GM12878 (cell line): ENCODE results near the gene PABPN1. TPM values are rescaled to one million over a fixed set of nuclear protein-coding genes. Genes with fewer than 3 reads are reported as not detected.
A peak's percentile ranks its signal among the peaks of the same experiment; 100 is the strongest.

Experiments
- EGR1 ChIP-seq, 2 experiments: IDR thresholded peaks; 1 replicate in 1 of 2; 2 replicates in 1 of 2; pipeline ENCODE4 v1.6.1; 2011 to 2012; ENCODE audit warnings: low read depth in 2 of 2, low read length in 2 of 2, borderline replicate concordance in 1 of 2, mild to moderate bottlenecking in 1 of 2, moderate library complexity in 1 of 2
- IKZF1 ChIP-seq: fragments of 450-650 bp; conservative IDR thresholded peaks from 2 replicates; pipeline ENCODE4 v1.6.1; 2017; ENCODE audit warnings: antibody characterized with exemption, mild to moderate bottlenecking
- KDM1A ChIP-seq: fragments of 200-600 bp; sonication (generic); IDR thresholded peaks from 2 replicates; pipeline ENCODE4 v1.6.1; 2016; ENCODE audit warnings: borderline replicate concordance
- MEF2B ChIP-seq: fragments of 450-650 bp; IDR thresholded peaks from 2 replicates; pipeline ENCODE4 v1.6.1; 2018; ENCODE audit warnings: mild to moderate bottlenecking, moderate library complexity; ENCODE audit not compliant: partially characterized antibody, poor library complexity, severe bottlenecking
- POLR2AphosphoS2 ChIP-seq: IDR thresholded peaks from 2 replicates; pipeline ENCODE4 v1.6.1; 2011; ENCODE audit warnings: low read depth, mild to moderate bottlenecking, low read length, improper control_type of control experiment, moderate library complexity
- RAD21 ChIP-seq: IDR thresholded peaks from 2 replicates; pipeline ENCODE4 v1.6.1; 2011; ENCODE audit warnings: mild to moderate bottlenecking, low read depth, low read length, moderate library complexity; ENCODE audit not compliant: insufficient read depth
- RFX5 ChIP-seq: IDR thresholded peaks from 2 replicates; pipeline ENCODE4 v1.6.1; 2011; ENCODE audit warnings: low read depth, low read length, improper control_type of control experiment
- TARDBP ChIP-seq: IDR thresholded peaks from 2 replicates; pipeline ENCODE4 v1.6.1; 2016; ENCODE audit warnings: borderline replicate concordance
- ZNF217 ChIP-seq: fragments of 450-650 bp; IDR thresholded peaks from 2 replicates; pipeline ENCODE4 v1.6.1; 2017; ENCODE audit warnings: antibody characterized with exemption, mild to moderate bottlenecking
- ZNF274 ChIP-seq: IDR thresholded peaks from one replicate; pipeline ENCODE4 v1.8.0; 2011; ENCODE audit not compliant: insufficient read length, insufficient read depth
- polyA plus RNA-seq, 11 experiments: library from polyadenylated mRNA; depleted of rRNA in 4 of 11; unstranded in 6 of 11; stranded (reverse) in 5 of 11; fragments of >200 nt; fragmentation: Nextera tagmentation in 4 of 11; fragmentation: Illumina TruSeq in 1 of 11; extraction: Ambion mirVana in 4 of 11; extraction: Trizol in 1 of 11; gene quantifications; 1 replicate in 1 of 11; 2 replicates in 10 of 11; pipeline versions ENCODE4 v1.2.1 to v1.2.3, GENCODE V29; 2011 to 2016; ENCODE audit warnings: inconsistent platforms in 2 of 11, missing spikeins in 2 of 11, low read depth in 1 of 11
- total RNA-seq, 4 experiments: library from RNA; depleted of rRNA in 3 of 4; stranded (reverse); fragments of >200 nt in 3 of 4; fragmentation: Illumina TruSeq in 1 of 4; extraction: Trizol in 1 of 4; gene quantifications; 2 replicates each; pipeline versions ENCODE4 v1.2.1 to v1.2.3, GENCODE V29; 2013 to 2021
- TF ChIP-seq, protein P1 (sequence below): fragments of 450-650 bp; IDR thresholded peaks from 2 replicates; pipeline ENCODE4 v1.6.1; 2017; ENCODE audit warnings: mild to moderate bottlenecking, low read depth, inconsistent platforms; ENCODE audit not compliant: poor library complexity, severe bottlenecking

The PABPN1 gene
- total and polyA plus RNA-seq, 10 of the 15 experiments (the other 5 are each of a cell fraction or from before 2014, with no cell fraction given) = 31.3 to 248 (median 103) TPM

DNA sequence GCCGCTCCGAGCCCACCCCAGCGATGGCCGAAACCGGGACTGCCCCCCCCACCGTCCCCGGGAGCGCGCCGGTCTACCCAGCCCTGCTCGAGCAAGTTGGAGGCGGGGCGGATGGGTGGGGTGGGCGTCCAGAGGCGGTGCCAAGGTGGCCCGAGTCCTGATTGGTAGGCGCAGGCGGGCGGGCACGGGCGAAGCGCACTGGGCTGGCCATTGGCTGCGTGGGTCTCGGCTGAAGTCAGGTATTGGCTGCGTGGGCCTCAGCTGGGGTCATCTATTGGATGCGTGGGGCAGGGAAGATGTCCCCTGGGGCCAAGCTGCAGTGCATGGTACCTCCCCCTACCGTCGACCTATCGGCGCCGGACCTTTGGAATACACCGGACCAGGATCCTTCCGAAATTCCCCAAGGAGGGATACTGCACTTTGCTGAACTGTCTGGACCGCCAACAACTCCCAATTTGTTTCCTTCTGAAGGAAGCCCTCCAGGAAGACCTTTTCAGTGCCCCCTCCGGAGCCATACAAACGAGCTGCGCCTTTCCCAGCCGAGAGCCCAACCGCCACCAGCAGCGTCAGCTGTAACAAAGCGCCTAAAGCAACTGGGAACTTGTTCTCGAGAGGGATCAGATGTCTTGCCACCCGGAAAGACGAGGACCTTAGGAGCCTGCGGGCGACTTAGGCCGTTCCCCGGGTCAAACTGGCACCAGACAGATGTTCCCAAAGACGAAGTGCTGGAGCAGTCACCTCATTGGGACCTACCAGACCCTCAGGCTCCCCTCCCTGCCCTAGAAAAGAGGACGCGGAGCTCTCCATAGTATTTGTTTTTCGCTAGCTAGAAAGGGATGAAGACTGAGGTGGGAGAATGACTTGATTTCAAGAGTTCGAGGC is 35.0 kb upstream of the PABPN1 start, which contains the start of gene HOMEZ (continued):
- TF ChIP-seq, protein P1, sequence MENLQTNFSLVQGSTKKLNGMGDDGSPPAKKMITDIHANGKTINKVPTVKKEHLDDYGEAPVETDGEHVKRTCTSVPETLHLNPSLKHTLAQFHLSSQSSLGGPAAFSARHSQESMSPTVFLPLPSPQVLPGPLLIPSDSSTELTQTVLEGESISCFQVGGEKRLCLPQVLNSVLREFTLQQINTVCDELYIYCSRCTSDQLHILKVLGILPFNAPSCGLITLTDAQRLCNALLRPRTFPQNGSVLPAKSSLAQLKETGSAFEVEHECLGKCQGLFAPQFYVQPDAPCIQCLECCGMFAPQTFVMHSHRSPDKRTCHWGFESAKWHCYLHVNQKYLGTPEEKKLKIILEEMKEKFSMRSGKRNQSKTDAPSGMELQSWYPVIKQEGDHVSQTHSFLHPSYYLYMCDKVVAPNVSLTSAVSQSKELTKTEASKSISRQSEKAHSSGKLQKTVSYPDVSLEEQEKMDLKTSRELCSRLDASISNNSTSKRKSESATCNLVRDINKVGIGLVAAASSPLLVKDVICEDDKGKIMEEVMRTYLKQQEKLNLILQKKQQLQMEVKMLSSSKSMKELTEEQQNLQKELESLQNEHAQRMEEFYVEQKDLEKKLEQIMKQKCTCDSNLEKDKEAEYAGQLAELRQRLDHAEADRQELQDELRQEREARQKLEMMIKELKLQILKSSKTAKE = peak; percentile 17
- peak; percentile 98 for TF ChIP-seq IKZF1
- no peak for TF ChIP-seq ZNF217
- TF ChIP-seq POLR2AphosphoS2 = 0 out of 2 replicates have a peak, but pooled peaks have one; percentile 51
- peak; percentile 84 for TF ChIP-seq RFX5
- no peak for TF ChIP-seq KDM1A
- TF ChIP-seq EGR1 (IDR thresholded peaks at IDR 0.05; ENCODE audit: borderline replicate concordance in 1 of 2, low read depth in 2 of 2, low read length in 2 of 2) = 0 out of 3 replicates have a peak, but pooled peaks of 1 of the 2 experiments have one; percentile 25
- TF ChIP-seq TARDBP = no peak
- peak; percentile 99 for TF ChIP-seq MEF2B
- no peak for TF ChIP-seq ZNF274
- no peak for TF ChIP-seq RAD21
